A673 (cell line): ENCODE measurements around the gene SH3RF3.

ENCODE experiments used
- EZH2 ChIP-seq: fragments of 200-600 bp; sonication (generic); IDR thresholded peaks from 2 replicates; pipeline ENCODE4 v1.6.1; 2017; ENCODE audit warnings: borderline replicate concordance, low read depth, mild to moderate bottlenecking, mixed read lengths, antibody characterized with exemption, low read length; ENCODE audit not compliant: poor library complexity, severe bottlenecking
- TF ChIP-seq, protein P1 (sequence below): fragments of 300-800, 200-600 bp; sonication (generic); conservative IDR thresholded peaks from 2 replicates; pipeline ENCODE4 v1.5.1; 2017; ENCODE audit warnings: low read depth, mild to moderate bottlenecking, antibody characterized with exemption, low read length, moderate library complexity, mixed read lengths

DNA sequence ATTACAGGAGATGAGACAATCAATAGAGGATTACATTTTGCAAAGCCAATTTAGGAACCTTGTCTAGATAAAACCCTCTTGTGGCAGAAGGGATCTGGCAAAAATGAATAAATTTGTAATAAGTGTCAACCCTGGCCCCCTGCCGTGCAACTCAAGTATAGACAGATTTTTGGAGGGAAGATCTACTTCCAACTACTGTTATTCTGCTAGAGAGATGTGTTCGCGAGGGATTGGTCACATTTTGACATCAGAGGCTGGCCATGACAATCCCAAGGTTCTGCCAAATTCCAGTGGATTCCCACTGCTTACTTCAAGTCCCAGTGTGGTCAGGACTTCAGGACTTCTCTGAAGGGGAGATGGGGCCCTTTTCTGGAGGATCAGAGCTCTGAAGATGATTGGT is 192.6 kb downstream of the SH3RF3 start:
- TF ChIP-seq, protein P1, sequence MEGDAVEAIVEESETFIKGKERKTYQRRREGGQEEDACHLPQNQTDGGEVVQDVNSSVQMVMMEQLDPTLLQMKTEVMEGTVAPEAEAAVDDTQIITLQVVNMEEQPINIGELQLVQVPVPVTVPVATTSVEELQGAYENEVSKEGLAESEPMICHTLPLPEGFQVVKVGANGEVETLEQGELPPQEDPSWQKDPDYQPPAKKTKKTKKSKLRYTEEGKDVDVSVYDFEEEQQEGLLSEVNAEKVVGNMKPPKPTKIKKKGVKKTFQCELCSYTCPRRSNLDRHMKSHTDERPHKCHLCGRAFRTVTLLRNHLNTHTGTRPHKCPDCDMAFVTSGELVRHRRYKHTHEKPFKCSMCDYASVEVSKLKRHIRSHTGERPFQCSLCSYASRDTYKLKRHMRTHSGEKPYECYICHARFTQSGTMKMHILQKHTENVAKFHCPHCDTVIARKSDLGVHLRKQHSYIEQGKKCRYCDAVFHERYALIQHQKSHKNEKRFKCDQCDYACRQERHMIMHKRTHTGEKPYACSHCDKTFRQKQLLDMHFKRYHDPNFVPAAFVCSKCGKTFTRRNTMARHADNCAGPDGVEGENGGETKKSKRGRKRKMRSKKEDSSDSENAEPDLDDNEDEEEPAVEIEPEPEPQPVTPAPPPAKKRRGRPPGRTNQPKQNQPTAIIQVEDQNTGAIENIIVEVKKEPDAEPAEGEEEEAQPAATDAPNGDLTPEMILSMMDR: no peak
- TF ChIP-seq EZH2: no peak
